BE2C (cell line): ENCODE measurements around the gene SCN11A.

Source experiments
- DNase-seq: peaks from one replicate; pipeline ENCODE4 v3.0.0-alpha.2; 2020
- H3K27me3 ChIP-seq: fragments of 250-450 bp; sonication (Bioruptor Pico); 2 replicates; pipeline ENCODE4 v1.5.1; 2020; ENCODE audit warnings: mild to moderate bottlenecking
- H3K36me3 ChIP-seq: fragments of 250-450 bp; sonication (Bioruptor Pico); 2 replicates; pipeline ENCODE4 v1.5.1; 2020; ENCODE audit warnings: mild to moderate bottlenecking
- H3K4me1 ChIP-seq: fragments of 250-450 bp; sonication (Bioruptor Pico); 2 replicates; pipeline ENCODE4 v1.5.1; 2020
- H3K4me3 ChIP-seq: 2 replicates; pipeline ENCODE4 v1.5.1; 2011; ENCODE audit warnings: low read depth, low read length
- H3K9me3 ChIP-seq: fragments of 250-450 bp; sonication (Bioruptor Pico); 2 replicates; pipeline ENCODE4 v1.5.1; 2020
- CTCF ChIP-seq: IDR thresholded peaks from 2 replicates; pipeline ENCODE4 v1.5.1; 2012; ENCODE audit warnings: mild to moderate bottlenecking, low read depth, low read length

Gene SCN11A

GRCh38 chr3:39088889-39089288 lies 37.1 kb upstream of the SCN11A start:
- no peak for TF ChIP-seq CTCF
- DNase-seq: no peak
- no peak overlapping the region for H3K4me3 ChIP-seq
- H3K9me3 ChIP-seq: no peaks in the 10 kb centered on the region
- no peaks in the 10 kb centered on the region for H3K27me3 ChIP-seq
- H3K4me1 ChIP-seq: no peaks in the 10 kb centered on the region
- H3K36me3 ChIP-seq: no peaks in the 10 kb centered on the region

- H3K9me3 ChIP-seq: no peaks in the 10 kb centered on the region
- no peaks in the 10 kb centered on the region for H3K36me3 ChIP-seq
- H3K4me1 ChIP-seq: no peaks in the 10 kb centered on the region
- no peaks in the 10 kb centered on the region for H3K27me3 ChIP-seq
- no peak overlapping the region for H3K4me3 ChIP-seq
- DNase-seq: no peak
- TF ChIP-seq CTCF: no peak
These were observed 36.7 kb upstream of the SCN11A start for GRCh38 chr3:39088456-39088855.

GRCh38 chr3:39086144-39086543 lies 34.4 kb upstream of the SCN11A start:
- TF ChIP-seq CTCF: no peak
- no peaks in the 10 kb centered on the region for H3K9me3 ChIP-seq
- no peaks in the 10 kb centered on the region for H3K36me3 ChIP-seq
- no peaks in the 10 kb centered on the region for H3K4me1 ChIP-seq
- H3K4me3 ChIP-seq: no peak overlapping the region
- no peak for DNase-seq
- no peaks in the 10 kb centered on the region for H3K27me3 ChIP-seq

- H3K36me3 ChIP-seq: no peaks in the 10 kb centered on the region
- TF ChIP-seq CTCF: no peak
These were observed 31.0 kb upstream of the SCN11A start for GRCh38 chr3:39082666-39083313.

GRCh38 chr3:39080026-39080425 lies 28.3 kb upstream of the SCN11A start:
- DNase-seq: no peak
- TF ChIP-seq CTCF: no peak
- H3K9me3 ChIP-seq: no peaks in the 10 kb centered on the region
- no peaks in the 10 kb centered on the region for H3K27me3 ChIP-seq
- no peak overlapping the region for H3K4me3 ChIP-seq
- H3K36me3 ChIP-seq: no peaks in the 10 kb centered on the region
- no peaks in the 10 kb centered on the region for H3K4me1 ChIP-seq

More at GRCh38 chr3:39082666-39083313, 31.0 kb upstream of the SCN11A start:
- Histone ChIP-seq H3K4me1 (no peaks in the 10 kb centered on the region), H3K27me3 (no peaks in the 10 kb centered on the region), H3K4me3 (no peak overlapping the region), H3K9me3 (no peaks in the 10 kb centered on the region)
- DNase-seq: no peak

- no peak for DNase-seq
- no peaks in the 10 kb centered on the region for H3K9me3 ChIP-seq
- no peak for TF ChIP-seq CTCF
- H3K27me3 ChIP-seq: no peaks in the 10 kb centered on the region
- H3K4me1 ChIP-seq: no peaks in the 10 kb centered on the region
- H3K4me3 ChIP-seq: no peak overlapping the region
- no peaks in the 10 kb centered on the region for H3K36me3 ChIP-seq
These were observed 27.8 kb upstream of the SCN11A start for GRCh38 chr3:39079530-39079929.
